Stimulated activated CD8-positive, alpha-beta memory T cell treated with anti-CD3 and anti-CD28 coated beads, Interleukin-4, amount 100 ng/mL, for 24 hours (primary cell): Measurements from ENCODE around the gene BTBD8.

ENCODE experiments used
- DNase-seq: peaks from one replicate; pipeline ENCODE4 v3.0.0-alpha.2; 2020; ENCODE audit warnings: low read depth

The BTBD8 gene

DNA sequence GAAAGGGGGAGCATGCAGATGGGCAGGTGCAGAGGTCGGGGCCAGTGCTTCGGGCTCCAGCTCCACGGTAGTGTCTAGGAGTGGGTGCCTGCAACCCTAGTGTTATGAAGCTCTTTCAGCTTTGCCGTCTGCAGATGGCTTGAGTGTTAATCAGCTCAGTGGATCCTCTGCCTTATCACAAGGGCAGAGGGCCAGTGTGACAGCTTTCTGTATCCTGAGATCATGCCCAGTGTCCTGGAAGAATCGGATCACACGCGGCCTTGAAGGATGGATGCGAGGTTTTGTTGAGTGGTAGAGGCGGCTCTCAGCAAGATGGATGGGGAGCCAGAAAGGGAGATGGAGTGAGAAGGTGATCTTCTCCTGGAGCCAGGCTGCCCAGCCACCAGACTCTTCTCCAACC lies 112.1 kb downstream of the BTBD8 start:
- DNase-seq, result no peak

DNA sequence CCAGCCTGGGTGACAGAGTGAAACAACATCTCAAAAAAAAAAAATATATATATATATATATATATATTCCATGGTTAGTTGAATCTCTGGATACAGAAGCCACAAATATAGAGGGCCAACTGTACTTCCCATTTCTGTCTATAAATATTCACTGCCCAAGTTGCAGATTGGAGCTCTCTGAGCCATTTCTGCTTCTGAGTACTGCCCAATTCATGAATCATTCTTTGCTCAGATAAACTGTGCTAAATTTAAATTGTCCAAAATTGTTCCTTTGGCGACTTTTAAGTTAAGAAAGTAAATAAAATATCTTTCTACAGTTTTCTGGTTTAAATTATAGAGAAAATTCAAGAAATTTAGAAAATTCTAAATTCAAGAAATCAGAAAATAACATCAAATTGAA lies 114.4 kb downstream of the BTBD8 start:
- DNase-seq, result no peak

DNA sequence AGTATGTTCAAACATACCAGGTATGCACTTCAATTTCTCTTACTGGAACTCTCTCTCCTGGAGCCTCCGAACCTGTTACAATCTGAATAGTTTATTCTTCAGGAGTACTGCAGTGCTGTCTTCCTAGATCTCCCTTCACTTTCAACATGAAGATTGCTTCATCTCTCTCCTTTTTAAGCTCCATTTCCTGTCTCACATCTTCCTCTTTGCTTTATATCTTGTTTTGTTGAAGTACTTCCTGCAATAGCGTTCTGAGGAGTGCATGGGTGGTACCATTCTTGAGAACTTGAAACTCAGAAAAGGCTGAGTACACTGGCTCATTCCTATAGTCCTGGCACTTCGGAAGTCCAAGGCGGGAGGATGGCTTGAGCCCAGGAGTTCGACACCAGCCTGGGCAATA lies 121.8 kb downstream of the BTBD8 start:
- no peak for DNase-seq

DNA sequence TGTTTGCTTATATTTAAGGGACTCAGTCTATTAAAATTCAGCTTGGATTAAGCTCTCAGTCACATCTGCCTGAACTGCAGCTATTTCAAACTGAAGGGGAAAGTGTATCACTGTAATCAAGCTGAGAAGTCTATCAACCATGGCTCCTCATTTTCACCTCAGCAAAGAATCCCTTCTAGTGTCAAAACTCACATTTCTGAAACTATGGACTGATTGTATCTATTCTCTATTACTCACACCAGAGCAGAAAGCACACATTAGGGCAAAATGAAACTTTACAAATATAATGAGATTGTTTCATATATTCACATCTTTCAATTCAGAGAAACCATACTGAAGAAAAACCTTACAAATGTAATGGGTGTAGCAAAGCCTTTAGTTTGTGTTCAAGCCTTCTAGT lies 123.0 kb downstream of the BTBD8 start:
- no peak for DNase-seq

DNA sequence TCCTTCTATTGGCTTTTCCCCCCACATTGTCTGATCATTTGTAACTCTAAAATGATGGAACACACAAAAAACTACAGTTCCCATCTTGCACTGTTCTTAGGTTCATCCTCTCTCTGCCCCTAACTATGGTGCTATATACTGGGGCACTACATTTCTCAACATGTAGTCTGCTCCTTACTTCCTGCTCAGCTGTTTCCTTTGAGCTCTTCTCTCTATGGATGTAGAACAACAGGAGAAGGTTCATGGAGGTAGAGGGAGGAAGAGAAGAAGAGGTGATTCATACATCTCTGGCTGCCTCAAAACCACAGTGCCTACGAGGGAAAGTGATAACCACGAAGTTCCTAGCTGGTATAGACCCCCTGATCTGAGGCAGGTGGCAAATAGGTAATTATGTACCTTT lies 130.6 kb downstream of the BTBD8 start:
- no peak for DNase-seq

DNA sequence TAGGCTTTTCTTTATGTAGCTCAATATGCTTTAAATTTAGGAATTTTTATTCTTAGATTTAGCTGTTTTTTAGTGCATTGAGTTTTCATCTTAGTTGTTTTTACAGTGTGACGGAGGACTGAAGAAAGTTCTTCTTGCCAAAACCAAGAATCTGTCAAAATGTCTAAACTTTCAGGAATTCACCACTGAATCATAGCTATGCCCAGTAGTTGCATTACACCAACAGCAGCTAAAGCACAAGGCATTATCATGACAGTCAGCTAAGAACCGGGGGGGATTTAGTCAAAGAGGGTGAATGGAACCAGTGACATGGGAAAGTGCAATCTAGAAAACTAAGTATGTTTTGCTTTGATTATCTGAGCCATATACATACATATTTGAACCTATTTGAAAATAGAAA lies 131.0 kb downstream of the BTBD8 start:
- no peak for DNase-seq

DNA sequence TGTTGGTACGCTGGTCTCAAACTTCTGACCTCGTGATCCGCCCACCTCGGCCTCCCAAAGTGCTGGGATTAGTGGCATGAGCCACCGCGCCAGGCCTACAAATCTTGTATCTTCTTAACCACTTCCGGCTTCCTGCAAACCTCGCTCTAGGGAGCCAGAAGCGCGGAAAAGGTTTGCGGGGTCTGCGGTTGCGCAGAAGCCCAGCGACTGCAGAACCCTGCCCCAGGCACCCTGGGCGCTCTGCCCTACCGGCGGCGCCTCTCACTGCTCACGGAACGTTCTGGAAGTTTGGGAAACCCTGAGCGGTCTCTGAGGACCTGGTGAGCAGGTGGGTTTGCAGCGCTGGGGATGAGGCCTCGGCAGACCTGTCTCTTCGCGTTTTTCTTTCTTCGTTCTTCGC lies 137.6 kb downstream of the BTBD8 start, which contains the start of gene C1orf146:
TSS of gene C1orf146 (plus strand) at position 195 of the 400 bp plus-strand sequence. CDS start 13,506 bp downstream, outside the sequence.
- no peak for DNase-seq

DNA sequence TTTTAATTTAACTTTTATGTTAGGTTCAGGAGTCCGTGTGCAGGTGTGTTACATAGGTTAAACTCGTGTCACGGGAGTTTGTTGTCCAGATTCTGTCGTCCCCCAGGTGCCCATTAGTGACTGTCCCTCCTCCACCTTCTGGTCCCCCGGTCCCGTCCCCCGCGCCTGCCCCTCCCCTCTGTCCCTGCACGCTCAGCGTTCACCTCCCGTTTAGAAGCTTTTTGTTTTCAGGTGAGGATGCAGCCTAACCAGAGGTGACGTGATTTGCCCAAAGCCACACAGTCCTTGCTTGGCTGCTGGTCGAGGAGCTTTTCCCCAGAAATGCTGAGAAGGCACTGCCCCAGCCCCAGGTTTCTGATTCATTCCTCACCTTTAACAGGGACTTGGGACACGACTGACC lies 138.4 kb downstream of the BTBD8 start:
- no peak for DNase-seq

DNA sequence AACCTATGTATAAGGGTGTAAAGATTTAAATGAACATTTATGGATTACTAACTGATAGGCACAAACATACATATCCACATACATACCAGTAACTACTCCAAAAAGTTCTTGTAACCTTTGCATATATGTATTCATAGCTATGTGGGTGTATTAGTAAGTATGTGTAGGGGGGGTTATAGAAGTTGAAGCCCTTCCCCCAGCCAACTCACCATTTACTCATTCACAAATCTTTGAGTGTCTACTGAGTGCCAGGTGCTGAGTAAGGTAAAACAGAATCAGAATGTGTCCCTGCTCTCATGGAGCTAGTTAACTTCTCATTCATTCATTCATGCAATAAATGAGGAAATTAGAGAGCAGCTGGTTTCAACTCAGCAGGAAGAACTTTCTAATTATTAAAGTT lies 138.9 kb downstream of the BTBD8 start:
- no peak for DNase-seq

DNA sequence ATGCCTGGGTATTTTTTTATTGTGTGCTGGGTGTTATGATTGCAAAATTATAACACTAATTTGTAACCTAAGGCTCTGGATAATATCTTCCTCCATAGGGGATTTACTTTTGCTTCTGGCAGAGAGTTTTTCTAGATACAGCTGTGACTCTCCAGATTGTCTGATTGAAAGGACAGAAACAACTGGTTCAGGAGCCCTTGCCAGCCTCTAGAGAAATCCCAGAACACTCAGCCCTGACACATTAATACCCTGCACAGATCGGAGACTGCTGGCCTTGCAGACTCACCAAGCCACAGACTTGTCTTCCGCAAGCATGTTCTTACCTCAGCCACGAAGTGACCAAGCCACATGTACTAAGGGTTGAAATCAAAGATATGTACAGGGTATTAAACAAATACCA lies 148.3 kb downstream of the BTBD8 start:
- no peak for DNase-seq

DNA sequence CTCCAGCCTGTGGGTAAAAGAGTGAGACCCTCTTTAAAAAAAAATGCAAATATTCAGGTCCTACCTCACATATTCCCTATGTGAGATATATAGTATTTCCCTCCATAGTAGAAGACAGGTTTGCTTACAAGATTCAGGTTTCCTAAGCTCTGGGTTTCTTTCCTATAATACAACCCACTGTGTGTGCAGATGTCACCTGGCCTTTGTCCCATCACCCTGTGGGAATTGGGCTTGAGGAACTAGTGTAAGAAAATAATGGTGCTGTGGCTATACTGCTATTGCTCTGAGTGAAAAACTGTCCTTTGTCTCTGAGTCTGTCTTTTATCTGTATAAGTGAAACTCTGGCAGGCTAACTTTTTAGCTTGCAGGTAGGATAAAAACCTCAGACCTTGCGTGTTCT lies 150.6 kb downstream of the BTBD8 start:
- DNase-seq, result no peak
